GM12892 (cell line): ENCODE results near the gene PSENEN.

Source experiments
- POLR2A ChIP-seq: IDR thresholded peaks from 2 replicates; pipeline ENCODE4 v1.6.1; 2011; ENCODE audit warnings: low read depth, low read length, control low read depth
- POLR2AphosphoS5 ChIP-seq: IDR thresholded peaks from 2 replicates; pipeline ENCODE4 v1.6.1; 2011; ENCODE audit warnings: low read depth, low read length, control low read depth
- TAF1 ChIP-seq: IDR thresholded peaks from 2 replicates; pipeline ENCODE4 v1.6.1; 2011; ENCODE audit warnings: low read depth, mild to moderate bottlenecking, control low read depth, low read length, borderline replicate concordance

DNA sequence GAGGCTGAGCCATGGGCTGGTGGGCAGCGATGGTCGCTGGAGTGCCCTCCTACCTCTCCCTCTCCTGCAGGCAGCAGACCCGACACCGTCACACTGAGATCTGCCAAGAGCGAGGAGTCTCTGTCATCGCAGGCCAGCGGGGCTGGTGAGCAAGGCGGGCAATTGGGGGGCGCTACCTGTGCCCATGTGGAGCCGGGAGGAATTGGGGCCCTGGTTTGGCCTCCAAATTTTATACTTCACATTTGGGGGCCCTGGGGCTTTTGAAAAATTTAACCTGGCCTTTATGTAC, 39.8 kb downstream of the PSENEN start:
- TF ChIP-seq POLR2AphosphoS5 (no peak), TAF1 (no peak), POLR2A (no peak)
